HG02798 (cell line): ENCODE measurements around the gene IPO8.
"Not testable (repeated sequence)": the region's sequence is repeated elsewhere in the genome, so short reads cannot be mapped to it uniquely, and the experiment has no call there.

Experiments
- ATAC-seq: cut with Tn5 transposase; IDR thresholded peaks from one replicate; pipeline ENCODE4 v1.9.1; 2021; ENCODE audit warnings: mild to moderate bottlenecking; ENCODE audit not compliant: unreplicated experiment, poor library complexity

IPO8 gene

GRCh38 chr12:30691122-30691879, 4.4 kb downstream of the IPO8 start:
- ATAC-seq, result no peak

GRCh38 chr12:30687265-30687986, 8.2 kb downstream of the IPO8 start:
- no peak for ATAC-seq

- ATAC-seq, result no peak
Measured at GRCh38 chr12:30679241-30679640, 16.4 kb downstream of the IPO8 start.

DNA sequence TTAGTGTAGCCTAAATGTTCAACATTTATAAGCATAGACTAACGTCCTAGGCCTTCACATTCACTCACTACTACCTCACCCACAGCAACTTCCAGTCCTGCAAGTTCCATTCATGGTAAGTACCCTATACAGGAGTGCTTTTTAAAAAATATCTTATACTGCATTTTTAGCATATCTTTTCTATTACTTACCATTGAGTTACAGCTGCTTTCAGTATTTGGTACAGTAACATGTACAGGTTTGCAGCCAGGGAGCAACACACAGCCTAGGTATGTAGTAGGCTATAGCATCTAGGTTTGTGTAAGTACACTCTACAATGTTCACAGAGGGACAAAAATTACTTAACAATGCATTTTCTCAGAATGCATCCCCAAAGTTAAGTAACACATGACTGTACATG, 17.4 kb downstream of the IPO8 start:
- no peak for ATAC-seq

DNA sequence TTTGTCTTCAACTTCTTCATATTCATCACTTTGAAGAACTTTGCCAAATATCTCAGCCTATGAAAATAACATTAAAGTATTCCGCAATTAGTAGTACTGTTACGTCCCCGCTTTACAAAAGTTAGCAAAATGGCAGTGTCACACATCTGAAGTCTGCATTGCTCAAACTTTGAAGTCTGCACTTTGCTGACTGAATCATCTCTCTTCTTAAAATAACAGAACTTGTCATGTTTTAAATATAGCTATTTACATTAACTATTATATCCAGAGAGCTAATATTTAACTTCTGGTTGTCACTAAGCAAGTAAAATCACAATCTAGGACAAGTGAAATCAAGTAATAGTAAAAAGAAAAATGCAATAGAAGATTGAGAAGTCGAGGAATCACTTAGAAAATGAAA, 34.5 kb downstream of the IPO8 start:
- no peak for ATAC-seq

GRCh38 chr12:30652034-30652696, 43.5 kb downstream of the IPO8 start:
- ATAC-seq, result no peak

GRCh38 chr12:30646821-30647220, 48.8 kb downstream of the IPO8 start:
- no peak for ATAC-seq

DNA sequence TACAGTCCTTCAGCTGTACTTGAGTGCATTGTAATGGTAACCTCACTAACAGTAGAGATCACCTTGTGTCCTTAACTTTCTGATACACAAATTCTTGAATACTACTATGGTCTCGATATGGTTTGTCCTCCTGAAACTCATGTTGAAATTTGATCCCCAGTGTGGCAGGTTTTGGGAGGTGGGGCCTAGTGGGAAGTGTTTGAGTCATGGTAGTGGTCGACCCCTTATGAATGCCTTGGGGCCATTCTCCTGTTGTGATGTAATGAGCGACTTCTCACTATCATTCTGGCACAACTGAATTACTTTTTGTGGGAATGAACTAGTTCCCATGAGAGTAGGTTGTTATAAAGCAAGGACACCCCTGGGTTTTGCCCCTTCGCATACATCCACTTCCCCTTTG, 52.3 kb downstream of the IPO8 start:
- ATAC-seq, result no peak

- no peak for ATAC-seq
Measured at GRCh38 chr12:30640392-30640791, 55.3 kb downstream of the IPO8 start.

DNA sequence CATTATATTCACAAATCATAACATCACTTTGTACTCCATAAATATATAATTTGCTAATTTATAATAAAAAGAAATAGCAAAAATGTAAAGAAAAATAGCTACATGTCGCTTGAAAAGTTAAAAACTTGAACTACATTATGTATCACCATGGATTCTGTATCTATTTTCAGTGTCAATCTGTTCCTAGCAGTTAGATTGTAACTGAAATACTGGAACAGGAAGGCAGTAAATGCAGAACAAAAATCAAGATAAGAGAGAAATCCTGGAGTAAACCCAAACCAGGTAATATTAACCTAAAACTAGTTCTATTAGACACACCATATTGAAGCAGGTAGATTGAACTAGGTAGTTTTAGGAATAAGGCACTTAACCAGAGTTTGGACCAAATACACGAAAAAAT, 60.3 kb downstream of the IPO8 start:
- ATAC-seq, result no peak

GRCh38 chr12:30631740-30632139, 63.9 kb downstream of the IPO8 start:
- ATAC-seq, result no peak

DNA sequence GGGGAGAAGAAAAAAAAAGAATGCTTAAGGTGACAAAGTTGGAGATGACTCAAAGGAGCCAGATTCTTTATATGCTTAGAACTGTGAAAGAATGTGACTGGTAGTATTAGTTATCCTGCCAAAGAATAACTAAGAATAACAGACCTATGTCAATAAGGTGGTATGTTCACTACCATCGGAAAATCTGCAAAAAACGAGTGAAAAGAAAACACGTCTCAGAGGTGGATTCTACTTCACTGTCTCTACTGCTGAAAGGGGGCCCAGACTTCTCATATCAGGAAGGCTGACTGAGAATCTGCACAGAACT, 64.7 kb downstream of the IPO8 start:
- ATAC-seq, result no peak

- ATAC-seq, result no peak
Measured at GRCh38 chr12:30630076-30630978, 65.3 kb downstream of the IPO8 start.

DNA sequence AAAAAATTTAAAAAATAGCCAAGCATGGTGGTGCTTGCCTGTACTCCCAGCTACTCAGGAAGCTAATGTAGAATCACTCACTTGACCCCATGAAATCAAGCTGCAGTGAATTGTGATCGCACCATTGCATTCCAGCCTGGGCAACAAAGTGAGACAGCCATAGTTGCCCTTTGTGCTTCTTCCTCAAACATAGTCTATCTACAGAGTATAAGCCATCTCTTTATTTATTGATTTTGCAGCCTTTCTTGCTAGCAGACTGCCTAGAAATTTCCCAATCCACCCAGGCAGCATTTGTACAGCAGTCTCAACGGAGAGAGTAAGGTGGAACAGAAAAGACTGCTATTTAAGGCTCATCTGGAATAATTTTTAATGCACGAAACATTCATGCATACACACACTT, 68.8 kb downstream of the IPO8 start:
- no peak for ATAC-seq

GRCh38 chr12:30624009-30624408, 71.7 kb downstream of the IPO8 start:
- ATAC-seq, result no peak

DNA sequence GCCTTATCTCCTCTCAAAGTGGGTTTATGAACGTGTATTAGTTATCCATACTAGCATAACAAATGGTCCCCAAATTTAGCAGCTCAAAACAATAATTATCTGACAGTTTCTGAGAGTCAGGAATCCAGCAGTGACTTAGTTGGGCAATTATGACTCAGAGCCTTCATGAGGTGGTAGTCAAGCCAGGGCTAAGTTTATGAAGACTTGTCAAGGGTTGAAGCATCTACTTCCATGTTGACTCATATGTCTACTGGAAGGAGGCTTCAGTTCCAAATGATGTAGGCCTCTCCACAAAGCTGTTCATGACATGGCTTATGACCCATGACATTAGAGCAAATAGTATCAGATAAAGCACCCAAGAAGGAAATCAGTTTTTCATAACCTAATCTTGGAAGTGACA, 73.2 kb downstream of the IPO8 start:
- ATAC-seq, result peak; percentile 69

- ATAC-seq, result not testable (repeated sequence)
Measured at GRCh38 chr12:30621663-30622241, 73.9 kb downstream of the IPO8 start.

- no peak for ATAC-seq
Measured at GRCh38 chr12:30617346-30618016, 78.2 kb downstream of the IPO8 start.

DNA sequence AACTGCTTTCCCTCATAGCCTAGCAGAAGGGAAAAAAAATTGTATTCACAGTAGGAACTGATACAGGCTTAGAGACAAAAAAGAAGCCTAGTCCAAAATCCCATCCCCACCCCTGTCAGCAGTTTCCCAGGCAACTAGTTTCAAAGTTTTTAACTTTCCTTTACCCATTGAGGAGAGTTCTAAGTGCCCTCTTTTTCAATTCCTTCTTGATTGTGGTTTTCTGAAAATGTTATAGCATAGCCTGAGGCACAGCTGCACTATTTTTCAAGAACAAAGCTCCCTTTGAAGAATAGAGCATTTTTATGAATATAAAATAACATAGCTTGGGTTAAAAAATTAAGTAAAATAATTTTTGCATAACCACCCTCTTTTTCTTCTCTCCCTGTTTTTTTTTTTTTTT, 81.6 kb downstream of the IPO8 start:
- no peak for ATAC-seq
